ENCODE data around the gene CHST11.

- TF ChIP-seq CTCF (IDR thresholded peaks at IDR 0.05; ENCODE audit: borderline replicate concordance, extremely low read depth, low read length, poor library complexity, severe bottlenecking): no peak
- no peak for TF ChIP-seq EZH2 (IDR thresholded peaks at IDR 0.05; ENCODE audit: borderline replicate concordance, low read depth, low read length, severe bottlenecking)
Observed at GRCh38 chr12:104454997-104455396, 1.8 kb upstream of the CHST11 start.

Measured in DND-41 (cell line).